ELR (cell line): ENCODE data around the gene FLACC1.
A peak's percentile ranks its signal among the peaks of the same experiment; 100 is the strongest.
"Not testable (repeated sequence)": the region's sequence is repeated elsewhere in the genome, so short reads cannot be mapped to it uniquely, and the experiment has no call there.

ENCODE experiments used
- DNase-seq: peaks from one replicate; pipeline ENCODE4 v3.0.0-alpha.2; 2015; ENCODE audit warnings: low read depth

FLACC1 gene

GRCh38 chr2:201357221-201357620 lies at the start of gene FLACC1:
Gene FLACC1, minus strand, starts transcription at chr2:201357345. Its CDS starts 5,941 bp downstream, at chr2:201351404.
- DNase-seq = peak; percentile 65

- peak; percentile 64 for DNase-seq
Measured at GRCh38 chr2:201406077-201406662, 49.0 kb upstream of the FLACC1 start.

GRCh38 chr2:201404699-201405280 lies 47.6 kb upstream of the FLACC1 start:
- no peak for DNase-seq

- DNase-seq = no peak
Measured at GRCh38 chr2:201403880-201404279, 46.7 kb upstream of the FLACC1 start.

GRCh38 chr2:201402651-201403562 lies 45.8 kb upstream of the FLACC1 start:
- no peak for DNase-seq

GRCh38 chr2:201401815-201402214 lies 44.7 kb upstream of the FLACC1 start:
- no peak for DNase-seq

- peak; percentile 64 for DNase-seq
Measured at GRCh38 chr2:201396595-201396994, 39.5 kb upstream of the FLACC1 start.

GRCh38 chr2:201383136-201383535 lies 26.0 kb upstream of the FLACC1 start:
- no peak for DNase-seq

GRCh38 chr2:201378496-201379397 lies 21.6 kb upstream of the FLACC1 start:
- no peak for DNase-seq

GRCh38 chr2:201377218-201377617 lies 20.1 kb upstream of the FLACC1 start:
- no peak for DNase-seq

GRCh38 chr2:201369775-201370174 lies 12.6 kb upstream of the FLACC1 start:
- DNase-seq = no peak

- DNase-seq = not testable (repeated sequence)
Measured at GRCh38 chr2:201369318-201369717, 12.2 kb upstream of the FLACC1 start.

GRCh38 chr2:201366146-201366545 lies 9.0 kb upstream of the FLACC1 start:
- DNase-seq = no peak

GRCh38 chr2:201363857-201364560 lies 6.9 kb upstream of the FLACC1 start:
- DNase-seq = peak; percentile 85

- peak; percentile 37 for DNase-seq
Measured at GRCh38 chr2:201362396-201362795, 5.3 kb upstream of the FLACC1 start.

- no peak for DNase-seq
Measured at GRCh38 chr2:201361078-201361733, 4.1 kb upstream of the FLACC1 start.

GRCh38 chr2:201360256-201360655 lies 3.1 kb upstream of the FLACC1 start:
- no peak for DNase-seq

GRCh38 chr2:201358684-201359083 lies 1.5 kb upstream of the FLACC1 start:
- DNase-seq = peak; percentile 92

GRCh38 chr2:201353116-201353515 lies 4.0 kb downstream of the FLACC1 start:
- DNase-seq = no peak

- no peak for DNase-seq
Measured at GRCh38 chr2:201350879-201351278, 6.3 kb downstream of the FLACC1 start.

- DNase-seq = no peak
Measured at GRCh38 chr2:201349601-201350000, 7.5 kb downstream of the FLACC1 start.
